Body of pancreas (tissue), 4 donors: ENCODE measurements around the gene ATRX. TPM values are rescaled to one million over a fixed set of nuclear protein-coding genes. Genes with fewer than 3 reads are reported as not detected.
"Not testable (repeated sequence)": the region's sequence is repeated elsewhere in the genome, so short reads cannot be mapped to it uniquely, and the experiment has no call there.

Experiments used
- ATAC-seq: fragments of 150-250 bp; one replicate; pipeline ENCODE4 v1.9.1; 2016
- DNase-seq, 4 donors: peaks; one replicate each; pipeline ENCODE4 v3.0.0-alpha.2; 2019
- H3K27ac ChIP-seq, 4 donors: fragments of 200-600 bp; sonication (generic); 1 replicate in 3 of 4; 2 replicates in 1 of 4; pipeline versions ENCODE4 v1.5.1 to v1.6.1; 2016 to 2019; ENCODE audit warnings: mild to moderate bottlenecking in 1 of 4, mixed read lengths in 1 of 4, moderate library complexity in 1 of 4
- H3K27me3 ChIP-seq, 2 donors: fragments of 200-600 bp; sonication (generic); one replicate each; pipeline ENCODE4 v1.6.0; 2016; ENCODE audit warnings: mild to moderate bottlenecking in 1 of 2
- H3K36me3 ChIP-seq, 2 donors: fragments of 200-600 bp; sonication (generic); replicated peaks in 1 of 2; 2 replicates each; pipeline ENCODE4 v1.5.1; 2016; ENCODE audit warnings: low read depth in 2 of 2; ENCODE audit not compliant: insufficient read depth in 1 of 2
- H3K4me1 ChIP-seq: fragments of 200-600 bp; sonication (generic); one replicate; pipeline ENCODE4 v1.6.0; 2016
- H3K4me3 ChIP-seq, 2 donors: fragments of 200-600 bp; sonication (generic); 1 replicate in 1 of 2; 2 replicates in 1 of 2; pipeline ENCODE4 v1.5.1; 2016 to 2019
- H3K9me3 ChIP-seq, 3 donors: fragments of 200-600 bp; sonication (generic); 1 replicate in 2 of 3; 2 replicates in 1 of 3; pipeline ENCODE4 v1.5.1; 2016
- POLR2A ChIP-seq, 3 donors: fragments of 450-650 bp; IDR thresholded peaks; one replicate each; pipeline ENCODE4 v1.6.1; 2016; ENCODE audit warnings: antibody characterized with exemption in 3 of 3, mild to moderate bottlenecking in 2 of 3
- WGBS, 2 donors: methylation state at CpG; one replicate each; pipeline ENCODE4 v1.1.5; 2017; 5-methylcytosine and 5-hydroxymethylcytosine counted together
- intact Hi-C: fragments of 100-400 bp; cut with DNase I; formaldehyde crosslinking; loops from one replicate; pipeline ENCODE4 v1.15.1; 2023
- total RNA-seq, 2 donors: library from RNA; depleted of rRNA; stranded (reverse); fragments of >200 nt; gene quantifications; one replicate each; pipeline ENCODE4 v1.1.0, GENCODE V29; 2016
- TF ChIP-seq, protein P1 (sequence below), 7 experiments: fragments of 450-650 bp in 4 of 7; fragments of 200-600 bp in 3 of 7; sonication (generic) in 3 of 7; IDR thresholded peaks; one replicate each; pipeline ENCODE4 v1.5.1; 2016 to 2019; ENCODE audit warnings: antibody characterized with exemption in 7 of 7

The ATRX gene
- total RNA-seq, 2 donors from 2014 or later = 73.4 to 74.5 TPM

DNA sequence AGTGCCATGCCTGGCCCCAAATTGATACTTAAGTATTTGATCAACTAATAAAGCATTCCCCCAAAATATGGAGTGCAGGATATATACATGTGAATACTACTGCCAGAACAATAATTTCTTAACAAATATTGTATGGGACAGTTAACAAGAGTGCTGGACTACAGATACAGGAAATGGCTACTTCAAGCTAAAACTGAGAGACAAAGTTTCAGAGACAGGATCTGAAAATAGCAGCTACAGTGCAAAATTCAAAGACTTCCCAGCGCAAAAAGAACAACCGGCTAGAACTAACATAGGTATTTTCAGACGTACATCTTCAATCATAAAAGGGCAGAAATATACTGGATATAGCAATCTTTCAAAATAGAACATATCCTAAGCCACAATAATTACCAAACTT, 6.3 kb downstream of the ATRX start:
- H3K9me3 ChIP-seq = no peaks in the 10 kb centered on the region
- H3K4me3 ChIP-seq = no peak overlapping the region
- H3K27ac ChIP-seq = no peak overlapping the region
- no peaks in the 10 kb centered on the region for H3K36me3 ChIP-seq
- TF ChIP-seq, protein P1, sequence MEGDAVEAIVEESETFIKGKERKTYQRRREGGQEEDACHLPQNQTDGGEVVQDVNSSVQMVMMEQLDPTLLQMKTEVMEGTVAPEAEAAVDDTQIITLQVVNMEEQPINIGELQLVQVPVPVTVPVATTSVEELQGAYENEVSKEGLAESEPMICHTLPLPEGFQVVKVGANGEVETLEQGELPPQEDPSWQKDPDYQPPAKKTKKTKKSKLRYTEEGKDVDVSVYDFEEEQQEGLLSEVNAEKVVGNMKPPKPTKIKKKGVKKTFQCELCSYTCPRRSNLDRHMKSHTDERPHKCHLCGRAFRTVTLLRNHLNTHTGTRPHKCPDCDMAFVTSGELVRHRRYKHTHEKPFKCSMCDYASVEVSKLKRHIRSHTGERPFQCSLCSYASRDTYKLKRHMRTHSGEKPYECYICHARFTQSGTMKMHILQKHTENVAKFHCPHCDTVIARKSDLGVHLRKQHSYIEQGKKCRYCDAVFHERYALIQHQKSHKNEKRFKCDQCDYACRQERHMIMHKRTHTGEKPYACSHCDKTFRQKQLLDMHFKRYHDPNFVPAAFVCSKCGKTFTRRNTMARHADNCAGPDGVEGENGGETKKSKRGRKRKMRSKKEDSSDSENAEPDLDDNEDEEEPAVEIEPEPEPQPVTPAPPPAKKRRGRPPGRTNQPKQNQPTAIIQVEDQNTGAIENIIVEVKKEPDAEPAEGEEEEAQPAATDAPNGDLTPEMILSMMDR (IDR thresholded peaks at IDR 0.05) = no peak
- TF ChIP-seq POLR2A (IDR thresholded peaks at IDR 0.05) = no peak
- 44 to 48% methylated on average over 3 of the region's 3 CpGs for WGBS, 2 donors
- no peaks in the 10 kb centered on the region for H3K27me3 ChIP-seq
- DNase-seq = no peak
- no peak for ATAC-seq
- intact Hi-C loops = no loop called here
- H3K4me1 ChIP-seq = peaks cover 16% of the 10 kb centered on the region

GRCh38 chrX:77776659-77777058, 9.4 kb downstream of the ATRX start:
- DNase-seq (no peak), ATAC-seq (no peak)
- 36% methylated on average over 2 of the region's 2 CpGs for WGBS, 2 donors
- TF ChIP-seq, protein P1 (IDR thresholded peaks at IDR 0.05) = no peak
- no peak for TF ChIP-seq POLR2A (IDR thresholded peaks at IDR 0.05)
- H3K27ac ChIP-seq = no peak overlapping the region
- no peaks in the 10 kb centered on the region for H3K9me3 ChIP-seq
- no peaks in the 10 kb centered on the region for H3K36me3 ChIP-seq
- H3K27me3 ChIP-seq = no peaks in the 10 kb centered on the region
- H3K4me3 ChIP-seq = no peak overlapping the region
- intact Hi-C loops = no loop called here
- H3K4me1 ChIP-seq = no peaks in the 10 kb centered on the region

DNA sequence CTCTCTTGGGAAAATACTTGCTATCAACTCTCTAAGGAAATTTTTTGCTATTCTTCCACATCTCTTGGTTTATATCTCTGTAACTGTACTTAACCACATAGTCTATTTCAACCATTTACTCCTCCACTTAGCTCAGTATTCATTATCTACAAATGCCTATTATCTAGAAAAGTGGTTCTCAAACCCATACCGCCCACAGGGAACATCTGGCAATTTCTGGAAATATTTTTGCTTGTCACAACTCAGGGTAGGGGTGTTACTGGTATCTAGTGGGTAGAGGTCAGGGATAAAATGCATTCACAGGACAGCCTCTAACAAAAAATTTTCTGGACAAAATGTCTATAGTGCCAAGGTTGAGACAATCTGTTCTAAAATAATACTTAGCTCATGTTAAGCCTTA, 14.4 kb downstream of the ATRX start:
- DNase-seq = no peak
- WGBS, 2 donors = 63 to 78% methylated on average over 1 of the region's 1 CpG
- H3K9me3 ChIP-seq = no peaks in the 10 kb centered on the region
- ATAC-seq = no peak
- no peaks in the 10 kb centered on the region for H3K27me3 ChIP-seq
- no peak overlapping the region for H3K4me3 ChIP-seq
- no peak for TF ChIP-seq POLR2A (IDR thresholded peaks at IDR 0.05)
- TF ChIP-seq, protein P1 (IDR thresholded peaks at IDR 0.05) = no peak
- intact Hi-C loops = no loop called here
- no peak overlapping the region for H3K27ac ChIP-seq
- H3K36me3 ChIP-seq = no peaks in the 10 kb centered on the region
- peaks cover 15% of the 10 kb centered on the region for H3K4me1 ChIP-seq

- H3K4me3 ChIP-seq = no peak overlapping the region
- 56 to 100% methylated on average over 2 of the region's 2 CpGs for WGBS, 2 donors
- intact Hi-C loops = no loop called here
- ATAC-seq (no peak), DNase-seq (no peak)
- no peaks in the 10 kb centered on the region for H3K27me3 ChIP-seq
- peaks cover 15% of the 10 kb centered on the region for H3K4me1 ChIP-seq
- no peak overlapping the region for H3K27ac ChIP-seq
- H3K9me3 ChIP-seq = no peaks in the 10 kb centered on the region
- no peak for TF ChIP-seq POLR2A (IDR thresholded peaks at IDR 0.05)
- TF ChIP-seq, protein P1 (IDR thresholded peaks at IDR 0.05) = no peak
- H3K36me3 ChIP-seq = no peaks in the 10 kb centered on the region
Measured at GRCh38 chrX:77768787-77769186, 17.2 kb downstream of the ATRX start.

DNA sequence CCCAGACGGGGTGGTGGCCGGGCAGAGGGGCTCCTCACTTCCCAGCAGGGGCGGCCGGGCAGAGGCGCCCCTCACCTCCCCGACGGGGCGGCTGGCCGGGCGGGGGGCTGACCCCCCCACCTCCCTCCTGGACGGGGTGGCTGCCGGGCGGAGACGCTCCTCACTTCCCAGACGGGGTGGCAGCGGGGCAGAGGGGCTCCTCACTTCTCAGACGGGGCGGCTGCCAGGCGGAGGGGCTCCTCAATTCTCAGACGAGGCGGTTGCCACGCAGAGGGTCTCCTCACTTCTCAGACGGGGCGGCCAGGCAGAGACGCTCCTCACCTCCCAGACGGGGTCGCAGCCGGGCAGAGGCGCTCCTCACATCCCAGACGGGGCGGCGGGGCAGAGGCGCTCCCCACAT, 19.8 kb downstream of the ATRX start:
- H3K9me3 ChIP-seq, ATAC-seq, H3K27me3 ChIP-seq, H3K27ac ChIP-seq, intact Hi-C loops, DNase-seq, H3K36me3 ChIP-seq, H3K4me3 ChIP-seq: not testable (repeated sequence)
- WGBS, 2 donors = 97% methylated on average over 17 of the region's 33 CpGs; no CpG with 5 or more reads in 1 of the 2 donors
- H3K4me1 ChIP-seq = peaks cover 15% of the 10 kb centered on the region
